ENCODE measurements around the gene SLC12A9.

SLC12A9 gene

GRCh38 chr7:100825751-100826513 is 26.6 kb upstream of the SLC12A9 start:
- TF ChIP-seq, protein P1, sequence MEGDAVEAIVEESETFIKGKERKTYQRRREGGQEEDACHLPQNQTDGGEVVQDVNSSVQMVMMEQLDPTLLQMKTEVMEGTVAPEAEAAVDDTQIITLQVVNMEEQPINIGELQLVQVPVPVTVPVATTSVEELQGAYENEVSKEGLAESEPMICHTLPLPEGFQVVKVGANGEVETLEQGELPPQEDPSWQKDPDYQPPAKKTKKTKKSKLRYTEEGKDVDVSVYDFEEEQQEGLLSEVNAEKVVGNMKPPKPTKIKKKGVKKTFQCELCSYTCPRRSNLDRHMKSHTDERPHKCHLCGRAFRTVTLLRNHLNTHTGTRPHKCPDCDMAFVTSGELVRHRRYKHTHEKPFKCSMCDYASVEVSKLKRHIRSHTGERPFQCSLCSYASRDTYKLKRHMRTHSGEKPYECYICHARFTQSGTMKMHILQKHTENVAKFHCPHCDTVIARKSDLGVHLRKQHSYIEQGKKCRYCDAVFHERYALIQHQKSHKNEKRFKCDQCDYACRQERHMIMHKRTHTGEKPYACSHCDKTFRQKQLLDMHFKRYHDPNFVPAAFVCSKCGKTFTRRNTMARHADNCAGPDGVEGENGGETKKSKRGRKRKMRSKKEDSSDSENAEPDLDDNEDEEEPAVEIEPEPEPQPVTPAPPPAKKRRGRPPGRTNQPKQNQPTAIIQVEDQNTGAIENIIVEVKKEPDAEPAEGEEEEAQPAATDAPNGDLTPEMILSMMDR (IDR thresholded peaks at IDR 0.05; ENCODE audit: control insufficient read depth, extremely low read depth, insufficient read depth), result peak; percentile 33
- H3K4me3 ChIP-seq (ENCODE audit: low read depth, low read length), result peak overlapping the region; percentile 74
- no peak for DNase-seq (ENCODE audit: low read depth)

DNA sequence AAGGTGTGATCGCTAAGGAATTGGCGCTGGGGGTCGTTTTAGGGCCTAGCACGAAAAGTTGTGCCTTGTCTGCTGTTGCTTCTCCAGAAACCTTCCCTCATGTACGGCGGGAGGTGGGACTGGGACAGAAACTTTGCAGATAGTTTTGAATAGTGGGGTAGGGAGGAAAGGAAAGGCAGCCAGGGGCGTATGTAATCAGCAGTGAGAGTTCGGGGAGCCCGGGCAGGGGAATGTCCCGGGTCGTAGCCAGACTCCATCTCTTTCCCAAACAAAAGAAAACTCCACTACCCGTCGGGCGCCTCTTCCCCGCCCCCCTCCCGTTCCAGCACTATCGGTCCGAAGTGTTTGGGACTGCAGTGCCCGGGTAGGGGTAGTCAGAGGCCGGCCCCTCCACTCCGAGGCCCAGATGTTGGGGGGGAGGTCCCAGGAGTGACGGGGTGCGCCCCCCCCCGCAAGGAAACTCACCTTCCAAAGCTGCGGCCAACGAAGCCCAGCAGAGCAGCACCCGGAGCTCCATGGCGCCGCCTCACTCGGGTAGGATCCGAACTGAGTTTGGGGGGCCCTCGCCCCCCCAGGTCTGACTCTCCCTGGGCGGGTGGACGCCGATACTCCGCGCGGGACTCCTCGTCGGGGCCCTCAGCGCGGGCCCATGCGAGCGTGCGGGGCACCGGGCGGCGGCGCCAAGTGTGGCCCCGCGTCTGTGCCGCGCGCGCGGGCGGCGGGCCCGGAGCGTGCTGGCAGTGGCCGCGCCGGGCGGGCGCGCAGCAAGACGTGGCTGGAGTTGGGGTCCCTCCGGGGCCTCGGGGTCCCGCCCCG is 25.8 kb upstream of the SLC12A9 start:
- H3K4me3 ChIP-seq (ENCODE audit: low read depth, low read length), result peak overlapping the region; percentile 74
- TF ChIP-seq, protein P1 (IDR thresholded peaks at IDR 0.05; ENCODE audit: control insufficient read depth, extremely low read depth, insufficient read depth), result no peak
- no peak for DNase-seq (ENCODE audit: low read depth)

GRCh38 chr7:100827330-100828226 is 24.9 kb upstream of the SLC12A9 start, which contains the start of gene EPHB4:
Gene EPHB4, minus strand, starts transcription at chr7:100827523. Its CDS starts 493 bp downstream, at chr7:100827030.
- TF ChIP-seq, protein P1 (IDR thresholded peaks at IDR 0.05; ENCODE audit: control insufficient read depth, extremely low read depth, insufficient read depth), result peak; percentile 38
- DNase-seq (ENCODE audit: low read depth), result no peak
- peak within 1 kb of the TSS; percentile 74 for H3K4me3 ChIP-seq (ENCODE audit: low read depth, low read length)

GRCh38 chr7:100829150-100829716 is 23.3 kb upstream of the SLC12A9 start:
- no peak overlapping the region for H3K4me3 ChIP-seq (ENCODE audit: low read depth, low read length)
- TF ChIP-seq, protein P1 (IDR thresholded peaks at IDR 0.05; ENCODE audit: control insufficient read depth, extremely low read depth, insufficient read depth), result no peak
- no peak for DNase-seq (ENCODE audit: low read depth)

- no peak for DNase-seq (ENCODE audit: low read depth)
- TF ChIP-seq, protein P1 (IDR thresholded peaks at IDR 0.05; ENCODE audit: control insufficient read depth, extremely low read depth, insufficient read depth), result no peak
- no peak overlapping the region for H3K4me3 ChIP-seq (ENCODE audit: low read depth, low read length)
Observed at GRCh38 chr7:100830396-100830795, 22.1 kb upstream of the SLC12A9 start.

GRCh38 chr7:100832281-100832633 is 20.3 kb upstream of the SLC12A9 start:
- TF ChIP-seq, protein P1 (IDR thresholded peaks at IDR 0.05; ENCODE audit: control insufficient read depth, extremely low read depth, insufficient read depth), result no peak
- no peak overlapping the region for H3K4me3 ChIP-seq (ENCODE audit: low read depth, low read length)
- no peak for DNase-seq (ENCODE audit: low read depth)
